Stimulated activated CD4-positive, alpha-beta T cell treated with anti-CD3 and anti-CD28 coated beads, TNF-alpha, amount 100 ng/mL, for 4 hours (primary cell): Measurements from ENCODE around the gene AIG1.
"Not testable (repeated sequence)": the region's sequence is repeated elsewhere in the genome, so short reads cannot be mapped to it uniquely, and the experiment has no call there.

Experiments
- DNase-seq, 3 experiments: peaks; one replicate each; pipeline ENCODE4 v3.0.0-alpha.2; 2020; ENCODE audit warnings: low read depth in 3 of 3

Gene AIG1

DNA sequence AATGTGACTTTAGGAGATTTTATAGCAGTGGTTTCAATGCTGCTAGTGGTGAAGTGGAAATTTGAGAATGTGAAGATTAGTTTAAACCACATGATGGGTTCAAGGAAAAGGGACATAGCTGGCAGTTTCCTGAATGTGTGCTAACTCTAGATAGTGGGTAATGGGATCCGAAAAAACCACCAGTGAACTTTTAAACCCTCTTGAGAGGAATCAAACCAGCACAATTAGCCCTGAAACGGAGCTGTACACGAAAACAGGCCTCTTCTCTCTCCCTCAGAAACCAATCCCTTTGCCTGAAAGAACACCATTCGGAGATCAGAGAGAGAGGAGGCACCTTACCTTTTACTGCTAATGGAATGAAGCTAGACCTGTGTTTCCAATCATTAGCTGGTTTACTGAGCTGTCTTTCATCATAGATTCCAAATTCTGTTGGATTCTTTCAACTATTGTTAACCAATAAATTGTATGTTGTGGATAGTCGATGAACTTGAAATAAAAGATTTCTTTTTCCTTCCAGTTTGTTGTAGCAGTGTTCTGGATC is 103.9 kb downstream of the AIG1 start:
- DNase-seq, result no peak

- no peak for DNase-seq
Measured at GRCh38 chr6:143165315-143165855, 104.7 kb downstream of the AIG1 start.

GRCh38 chr6:143166247-143166695 is 105.6 kb downstream of the AIG1 start:
- no peak for DNase-seq

GRCh38 chr6:143167224-143167623 is 106.5 kb downstream of the AIG1 start:
- DNase-seq, result no peak

DNA sequence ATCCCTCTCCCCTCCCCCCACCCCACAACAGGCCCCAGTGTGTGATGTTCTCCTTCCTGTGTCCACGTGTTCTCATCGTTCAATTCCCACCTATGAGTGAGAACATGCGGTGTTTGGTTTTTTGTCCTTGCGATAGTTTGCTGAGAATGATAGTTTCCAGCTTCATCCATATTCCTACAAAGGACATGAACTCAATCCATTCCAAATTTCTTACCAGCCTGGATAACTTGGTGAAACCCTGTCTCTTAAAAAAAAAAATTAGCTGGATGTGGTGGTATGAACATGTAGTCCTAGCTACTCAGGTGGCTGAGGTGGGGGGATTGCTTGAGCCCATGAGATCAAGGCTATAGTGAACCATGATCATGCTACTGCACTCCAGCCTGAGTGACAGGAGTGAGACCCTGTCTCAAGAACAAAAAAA is 107.7 kb downstream of the AIG1 start:
- not testable (repeated sequence) for DNase-seq

GRCh38 chr6:143169440-143169839 is 108.8 kb downstream of the AIG1 start:
- DNase-seq, result no peak

GRCh38 chr6:143174516-143174915 is 113.8 kb downstream of the AIG1 start:
- no peak for DNase-seq

- DNase-seq, result no peak
Measured at GRCh38 chr6:143174951-143175350, 114.3 kb downstream of the AIG1 start.

GRCh38 chr6:143176090-143177021 is 115.7 kb downstream of the AIG1 start:
- DNase-seq, result no peak

- DNase-seq, result no peak
Measured at GRCh38 chr6:143177706-143178105, 117.0 kb downstream of the AIG1 start.

DNA sequence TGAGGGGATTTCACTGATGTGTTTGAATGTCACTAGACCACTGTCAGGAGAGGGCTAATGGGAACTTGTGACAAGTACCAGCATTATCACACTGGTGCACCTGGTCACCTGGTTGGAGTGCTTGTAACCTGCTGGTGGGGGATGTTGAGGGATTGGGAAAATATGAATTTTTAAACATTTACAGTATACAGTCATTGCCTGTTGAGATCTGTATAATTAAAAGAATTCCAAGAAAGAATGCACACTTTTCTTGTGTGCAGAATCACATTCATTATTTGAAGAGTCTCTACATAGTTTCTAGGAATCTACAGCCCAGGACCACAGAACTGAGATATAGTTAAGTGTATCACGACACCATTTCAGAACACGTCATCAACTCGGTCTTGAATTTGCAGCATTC is 118.4 kb downstream of the AIG1 start:
- DNase-seq, result no peak

- no peak for DNase-seq
Measured at GRCh38 chr6:143179901-143180612, 119.4 kb downstream of the AIG1 start.

DNA sequence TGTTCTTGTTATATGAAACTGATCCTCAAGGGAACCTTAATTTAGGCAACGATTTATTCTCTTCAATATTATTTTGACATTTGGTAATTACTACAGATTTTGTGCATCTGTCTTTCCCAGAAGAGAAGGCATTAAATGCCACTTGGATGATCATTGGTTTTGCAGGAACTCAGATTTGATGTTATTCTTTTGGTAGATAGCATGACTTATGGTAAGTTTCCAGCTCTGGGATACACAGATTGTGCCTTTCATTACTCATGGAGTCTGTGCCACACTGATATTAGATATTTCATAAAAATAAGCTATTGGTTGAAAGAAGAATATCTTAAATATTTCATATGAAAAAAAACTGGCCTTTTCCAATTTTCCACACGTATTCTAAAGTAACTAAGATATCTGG is 120.1 kb downstream of the AIG1 start:
- no peak for DNase-seq

GRCh38 chr6:143183666-143184065 is 123.0 kb downstream of the AIG1 start:
- no peak for DNase-seq

GRCh38 chr6:143185288-143185687 is 124.6 kb downstream of the AIG1 start:
- DNase-seq, result no peak

DNA sequence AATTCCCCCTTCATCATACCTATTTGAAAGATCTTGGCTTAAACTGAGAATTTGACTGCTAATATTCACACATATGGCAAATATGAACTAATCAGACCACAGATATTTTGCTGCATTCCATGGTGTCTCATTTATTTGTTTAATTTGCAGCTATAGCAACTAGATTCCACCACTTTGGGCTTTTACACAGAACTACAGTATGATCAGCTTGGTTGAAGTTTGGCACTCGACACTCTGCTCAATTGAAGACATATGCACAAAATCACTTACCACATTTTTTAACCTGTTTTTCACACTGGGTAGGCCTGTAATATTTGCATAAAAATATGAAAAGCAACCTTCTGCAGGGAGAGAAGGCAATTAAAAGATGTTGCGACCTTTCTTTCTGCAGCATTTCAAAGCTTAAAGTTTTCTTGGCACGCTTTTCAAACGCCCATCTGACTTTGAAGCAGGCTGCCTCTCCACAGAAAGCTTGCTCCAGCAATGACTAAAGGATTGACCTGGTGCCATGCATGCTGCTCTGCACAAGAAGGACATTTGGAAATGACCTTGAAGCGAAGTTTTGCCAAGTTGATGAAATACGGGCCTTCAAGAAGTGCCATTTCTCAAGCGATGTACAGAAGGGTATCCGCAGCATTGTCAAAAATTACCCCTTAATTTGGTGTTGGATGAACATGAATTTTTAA is 126.7 kb downstream of the AIG1 start:
- no peak for DNase-seq

GRCh38 chr6:143188292-143188691 is 127.6 kb downstream of the AIG1 start:
- DNase-seq, result no peak

DNA sequence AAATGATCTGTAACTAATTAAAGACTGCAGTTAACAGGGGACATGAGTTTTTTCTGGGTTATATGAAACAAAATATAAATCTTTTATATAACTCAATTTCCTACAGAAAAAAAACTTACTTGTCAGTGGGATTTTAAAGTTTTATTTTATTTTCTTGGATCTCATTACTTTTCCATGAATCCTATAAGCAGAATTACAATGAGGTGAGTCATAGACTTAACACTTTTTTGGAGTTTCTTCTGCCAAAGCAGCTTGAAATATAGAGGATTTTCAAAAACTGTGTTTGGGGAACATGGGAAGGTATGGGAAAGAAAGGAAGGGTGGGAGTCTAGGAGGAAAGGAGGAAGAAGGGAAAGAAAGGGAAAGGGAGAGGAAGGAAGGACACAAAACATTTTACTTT is 130.7 kb downstream of the AIG1 start:
- no peak for DNase-seq

DNA sequence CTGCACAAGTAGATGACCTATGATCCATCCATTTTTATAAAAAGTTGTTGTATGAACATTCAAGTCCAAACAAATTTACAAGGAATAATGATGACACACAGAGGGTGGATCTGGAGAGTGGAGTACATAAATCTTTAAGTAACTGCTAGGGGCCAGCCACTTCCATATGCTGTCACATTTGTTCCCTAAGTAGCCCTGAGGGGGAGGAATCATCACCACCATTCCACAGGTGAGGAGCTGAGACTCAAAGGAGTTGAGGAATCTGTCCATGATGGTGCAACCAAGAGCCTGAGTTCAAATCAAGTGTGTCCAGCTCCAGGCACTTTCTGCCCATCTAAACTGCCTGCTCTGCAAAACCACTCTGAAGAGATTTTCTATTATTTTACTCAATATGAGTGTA is 132.1 kb downstream of the AIG1 start:
- no peak for DNase-seq

DNA sequence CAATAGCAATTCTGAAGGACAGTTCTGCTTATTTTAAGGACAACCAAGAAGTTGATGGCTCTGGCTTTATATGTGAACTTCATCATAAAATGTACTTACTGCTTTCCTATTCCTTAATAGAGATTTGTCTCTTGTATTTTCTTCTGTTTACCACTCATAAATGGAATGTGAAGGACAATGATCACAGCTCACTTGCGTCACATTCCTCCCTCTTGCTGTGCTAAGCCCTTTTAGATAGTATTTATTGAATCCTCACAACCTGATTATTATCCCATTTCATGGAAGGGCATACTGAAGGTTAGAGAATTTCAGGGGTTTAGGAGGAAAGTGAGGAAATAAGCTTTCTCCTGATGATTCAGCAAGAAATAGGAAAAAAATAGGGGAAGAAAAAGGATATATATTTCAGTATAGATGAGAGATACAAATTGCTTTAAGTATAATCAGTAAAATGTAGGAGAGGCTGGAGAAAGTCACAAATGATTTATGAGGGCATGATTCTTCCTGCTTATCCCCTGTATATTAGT is 132.9 kb downstream of the AIG1 start:
- DNase-seq, result no peak

GRCh38 chr6:143194095-143194589 is 133.5 kb downstream of the AIG1 start:
- no peak for DNase-seq
